HAP-1 (cell line): ENCODE data around the gene SNAI3.

Experiments used
- DNase-seq, 2 experiments: peaks; one replicate each; pipeline ENCODE4 v3.0.0-alpha.2; 2016 to 2020; ENCODE audit warnings: low spot score in 2 of 2
- H3K27me3 ChIP-seq: fragments of 250-450 bp; sonication (Bioruptor Pico); 2 replicates; pipeline ENCODE4 v1.5.1; 2020; ENCODE audit warnings: low read depth, mild to moderate bottlenecking, moderate library complexity
- H3K36me3 ChIP-seq: fragments of 250-450 bp; sonication (Bioruptor Pico); replicated peaks from 2 replicates; pipeline ENCODE4 v1.5.1; 2020; ENCODE audit warnings: mild to moderate bottlenecking
- H3K4me1 ChIP-seq: fragments of 250-450 bp; sonication (Bioruptor Pico); 2 replicates; pipeline ENCODE4 v1.5.1; 2020; ENCODE audit warnings: mild to moderate bottlenecking
- H3K4me3 ChIP-seq: fragments of 250-450 bp; sonication (Bioruptor Pico); 2 replicates; pipeline ENCODE4 v1.5.1; 2020; ENCODE audit warnings: mild to moderate bottlenecking, moderate library complexity
- H3K9me3 ChIP-seq: fragments of 250-450 bp; sonication (Bioruptor Pico); 2 replicates; pipeline ENCODE4 v1.5.1; 2020; ENCODE audit warnings: mild to moderate bottlenecking, moderate library complexity
- in situ Hi-C: fragments of 300-500 bp; cut with MboI; formaldehyde crosslinking; loops from 3 replicates; pipeline ENCODE4 v1.14.3; 2020; ENCODE audit warnings: low sequenced_read_pairs, inconsistent platforms, mixed read lengths

The SNAI3 gene

DNA sequence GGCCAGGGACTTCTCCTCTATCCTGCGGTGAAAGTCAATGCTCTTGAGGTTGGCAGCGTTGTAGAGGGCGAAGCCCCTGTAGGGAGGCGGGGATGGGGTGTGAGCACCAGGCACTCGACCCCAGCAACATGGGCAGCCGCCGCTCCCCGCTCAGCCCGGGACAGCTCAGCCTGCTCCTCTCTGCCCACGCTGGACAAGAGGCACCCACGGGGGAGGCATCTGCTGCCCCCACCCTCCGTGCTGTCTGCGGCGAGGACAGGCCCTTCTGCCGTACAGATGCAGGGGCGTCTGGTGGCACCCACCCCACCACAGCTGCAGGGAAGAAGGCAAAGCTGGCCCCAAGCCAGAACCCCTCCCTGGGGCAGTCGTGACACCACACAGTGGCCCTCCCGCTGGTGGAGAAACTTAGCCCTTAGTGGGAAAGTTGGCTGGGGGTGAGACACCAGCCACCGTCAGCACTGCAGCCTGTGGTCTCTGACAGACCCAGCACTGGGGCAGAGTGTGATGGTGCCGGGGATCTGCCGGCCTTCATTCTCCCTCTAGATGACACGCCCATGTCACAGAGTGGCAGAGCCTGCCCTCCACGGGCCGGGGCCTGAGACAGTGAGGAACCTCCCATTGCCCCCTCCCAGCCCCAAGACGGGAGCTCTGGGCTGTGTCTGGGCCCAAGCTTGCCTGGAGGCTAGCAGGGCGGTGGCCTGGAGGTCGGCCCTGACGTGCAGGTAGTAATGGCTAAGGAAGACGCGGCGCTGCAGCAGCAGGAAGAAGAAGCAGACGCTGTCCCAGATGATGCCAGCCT lies 39.5 kb upstream of the SNAI3 start:
- no peak for DNase-seq
- Histone ChIP-seq H3K9me3 (no peaks in the 10 kb centered on the region), H3K4me1 (no peaks in the 10 kb centered on the region), H3K4me3 (no peak overlapping the region), H3K27me3 (no peaks in the 10 kb centered on the region), H3K36me3 (peaks cover 69% of the 10 kb centered on the region)
- in situ Hi-C loops: no loop called here

DNA sequence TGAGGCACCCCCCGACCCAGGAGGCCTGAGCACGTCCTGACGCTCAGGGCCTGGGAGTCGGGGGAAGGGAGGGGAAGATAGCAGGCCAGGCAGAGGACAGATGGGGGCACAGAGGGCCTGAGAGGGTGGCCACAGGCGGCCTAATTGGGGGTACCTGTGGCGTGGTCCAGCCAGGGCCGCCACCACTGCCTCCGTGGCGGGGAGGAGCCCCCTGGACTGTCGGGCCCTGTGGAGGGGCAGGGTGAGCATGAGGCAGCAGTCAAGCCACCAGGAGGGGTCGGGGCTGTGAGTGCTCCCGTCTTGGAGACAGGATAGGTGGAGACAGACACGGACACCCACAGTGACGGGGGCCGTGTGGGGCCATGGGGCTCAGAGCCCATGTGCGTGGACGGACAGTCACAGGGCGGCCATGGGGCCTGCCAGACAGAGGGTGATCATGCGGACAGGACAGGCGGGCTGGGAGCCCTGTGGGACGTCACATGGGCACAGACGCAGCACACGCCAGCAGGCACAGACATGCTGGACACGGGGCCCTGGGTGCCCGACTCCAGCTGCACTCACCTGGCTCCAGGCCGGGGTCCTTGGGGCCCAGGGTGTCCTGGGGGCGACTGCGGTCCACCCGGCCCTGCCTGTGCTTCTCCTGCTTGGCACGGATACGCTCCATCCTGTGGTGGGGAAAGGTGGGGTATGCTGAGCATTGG lies 38.7 kb upstream of the SNAI3 start:
- in situ Hi-C loops: no loop called here
- DNase-seq: no peak
- H3K4me3 ChIP-seq: no peak overlapping the region
- H3K36me3 ChIP-seq: peaks cover 71% of the 10 kb centered on the region
- H3K9me3 ChIP-seq: no peaks in the 10 kb centered on the region
- H3K4me1 ChIP-seq: no peaks in the 10 kb centered on the region
- H3K27me3 ChIP-seq: no peaks in the 10 kb centered on the region

DNA sequence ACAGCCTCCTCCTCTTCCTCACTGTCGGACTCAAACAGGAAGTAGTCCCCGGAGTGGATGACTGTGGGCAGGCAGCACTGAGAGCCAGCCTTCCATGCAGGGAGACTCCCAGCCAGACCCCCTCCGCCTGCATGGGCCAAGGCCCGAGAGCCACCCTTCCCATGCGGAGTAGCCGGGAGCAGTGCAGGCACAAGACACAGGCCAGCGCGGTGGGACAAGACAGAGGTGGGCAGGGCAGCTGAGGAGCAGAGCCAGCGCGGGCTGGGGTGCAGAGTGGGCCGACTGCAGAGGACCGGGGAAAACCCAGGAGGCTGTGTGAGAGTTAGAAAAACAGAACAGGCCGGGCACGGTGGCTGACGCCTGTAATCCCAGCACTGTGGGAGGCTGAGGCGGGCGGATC lies 37.6 kb upstream of the SNAI3 start:
- Histone ChIP-seq H3K4me1 (no peaks in the 10 kb centered on the region), H3K27me3 (no peaks in the 10 kb centered on the region), H3K9me3 (no peaks in the 10 kb centered on the region), H3K4me3 (no peak overlapping the region), H3K36me3 (peaks cover 79% of the 10 kb centered on the region)
- in situ Hi-C loops: no loop called here
- DNase-seq: no peak

DNA sequence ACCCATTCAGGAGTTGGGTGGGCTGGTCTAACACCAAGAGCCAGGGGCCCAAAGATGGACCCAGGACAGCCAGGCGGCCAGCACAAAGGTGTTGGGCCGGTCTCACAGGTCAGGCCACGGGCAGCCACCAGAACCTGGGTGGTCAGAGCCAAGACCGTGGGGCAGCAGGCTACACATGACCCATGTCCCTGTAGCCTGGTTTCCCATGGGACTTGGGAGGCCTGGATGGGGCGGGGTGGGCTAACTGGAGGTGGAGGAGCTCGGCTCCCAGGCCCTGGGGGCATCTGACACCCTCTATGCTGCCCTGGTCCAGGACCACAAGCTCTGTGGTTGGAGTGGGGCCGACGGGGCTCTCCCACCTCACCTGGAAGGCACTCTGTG lies 37.2 kb upstream of the SNAI3 start:
- Histone ChIP-seq H3K36me3 (peaks cover 84% of the 10 kb centered on the region), H3K9me3 (no peaks in the 10 kb centered on the region), H3K4me1 (no peaks in the 10 kb centered on the region), H3K27me3 (no peaks in the 10 kb centered on the region), H3K4me3 (no peak overlapping the region)
- DNase-seq: no peak
- in situ Hi-C loops: no loop called here

DNA sequence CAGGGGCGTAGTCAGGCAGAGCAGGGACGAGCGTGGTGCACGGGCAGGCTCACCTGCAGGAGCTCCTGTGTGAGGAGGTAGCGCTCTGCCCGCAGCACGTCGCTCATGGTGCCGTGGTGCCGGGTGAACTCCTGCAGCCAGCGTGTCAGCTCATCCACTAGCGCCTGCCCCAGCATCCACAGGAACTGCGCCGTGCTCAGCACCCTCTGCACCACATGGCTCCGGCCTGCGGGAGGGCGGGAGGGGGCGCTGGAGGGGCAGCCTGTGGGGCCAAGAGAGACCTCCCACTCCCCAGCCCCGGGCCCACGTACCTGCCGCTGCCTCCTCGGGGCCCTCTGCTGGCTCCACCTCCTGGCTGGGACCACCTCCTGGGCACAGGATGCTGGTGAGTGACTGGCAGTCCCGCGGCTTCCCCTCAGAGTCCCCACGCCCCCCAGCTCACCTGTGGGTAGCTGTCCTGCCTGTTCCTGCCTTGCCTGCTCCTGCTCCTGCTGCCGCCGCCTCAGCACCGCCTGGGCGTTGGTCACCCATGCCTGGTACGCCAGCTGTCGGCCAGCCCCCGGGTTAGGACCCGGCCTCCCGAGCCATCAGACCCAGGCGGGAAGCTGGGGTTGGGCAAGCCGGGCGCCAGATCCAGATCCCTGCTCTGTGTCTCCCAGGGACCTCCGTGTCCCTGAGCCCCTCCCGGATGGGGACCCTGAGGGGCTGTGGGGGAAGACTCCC lies 36.6 kb upstream of the SNAI3 start:
- DNase-seq: no peak
- Histone ChIP-seq H3K27me3 (no peaks in the 10 kb centered on the region), H3K4me1 (no peaks in the 10 kb centered on the region), H3K9me3 (no peaks in the 10 kb centered on the region), H3K4me3 (no peak overlapping the region), H3K36me3 (peaks cover 89% of the 10 kb centered on the region)
- in situ Hi-C loops: no loop called here

DNA sequence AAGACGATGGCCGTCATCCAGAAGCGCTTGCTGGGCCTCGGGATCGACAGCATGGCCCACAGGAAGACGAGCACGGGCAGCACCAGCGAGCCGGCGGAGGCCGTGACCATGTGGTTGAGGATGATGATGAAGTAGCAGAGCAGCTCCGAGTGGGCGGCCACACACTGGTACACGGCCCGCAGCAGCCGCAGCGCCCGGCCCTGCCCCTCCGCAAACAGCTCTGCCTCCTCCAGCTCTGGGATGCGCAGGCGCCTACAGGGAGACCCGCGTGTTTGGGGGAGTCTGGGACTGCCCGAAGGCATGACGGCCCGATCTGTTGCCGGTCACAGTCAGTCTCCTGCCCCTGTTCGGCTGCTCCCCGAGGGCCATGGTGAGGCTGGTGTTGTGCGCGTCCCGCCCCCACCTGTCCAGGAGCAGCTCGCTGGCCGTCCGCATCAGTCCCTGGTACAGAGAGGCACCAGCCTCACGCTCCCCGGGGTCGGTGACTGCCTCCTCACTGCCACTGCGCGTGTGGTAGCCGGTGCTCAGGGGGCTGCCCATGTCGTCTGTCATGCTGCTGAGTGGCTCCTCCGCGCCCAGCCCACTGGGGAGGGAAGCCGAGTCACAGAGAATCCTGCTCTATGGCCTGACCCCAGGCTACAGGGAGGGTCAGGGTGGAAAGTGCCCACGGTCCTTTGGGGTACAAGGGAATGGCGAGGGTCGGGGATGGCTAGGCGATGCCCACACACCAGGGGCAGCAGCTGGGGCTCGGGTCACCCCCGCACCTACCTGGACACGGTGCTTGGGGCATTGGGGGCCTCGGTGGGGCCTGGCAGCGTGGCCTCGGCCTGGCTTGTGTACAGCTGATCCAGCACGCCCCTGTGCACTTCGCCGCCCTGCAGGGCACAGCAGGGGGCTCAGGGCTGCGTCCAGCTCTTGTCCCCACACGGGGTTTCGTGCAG lies 35.8 kb upstream of the SNAI3 start:
- H3K4me1 ChIP-seq: no peaks in the 10 kb centered on the region
- H3K4me3 ChIP-seq: no peak overlapping the region
- DNase-seq: no peak
- no peaks in the 10 kb centered on the region for H3K9me3 ChIP-seq
- in situ Hi-C loops: no loop called here
- H3K27me3 ChIP-seq: no peaks in the 10 kb centered on the region
- H3K36me3 ChIP-seq: peaks cover 90% of the 10 kb centered on the region

DNA sequence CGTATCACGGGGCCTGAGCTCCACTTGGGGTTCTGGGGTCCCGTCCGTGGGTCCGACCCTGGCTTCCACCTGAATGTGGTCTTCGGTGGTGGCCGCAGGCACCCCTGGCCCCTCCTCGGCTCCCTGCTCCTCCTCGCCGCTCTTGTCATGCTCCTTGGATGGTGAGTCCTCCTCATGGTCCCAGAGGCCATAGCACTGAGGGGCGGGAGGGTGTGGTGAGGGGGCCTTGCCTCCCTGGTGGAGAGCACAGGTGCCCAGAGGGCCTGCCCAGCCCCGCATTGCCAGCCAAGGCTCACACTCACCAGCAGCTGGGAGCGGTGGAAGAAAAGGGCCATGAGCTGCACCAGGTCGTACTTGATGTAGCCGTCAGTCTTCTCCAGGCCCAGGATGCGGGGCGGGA lies 34.9 kb upstream of the SNAI3 start:
- in situ Hi-C loops: no loop called here
- Histone ChIP-seq H3K36me3 (peaks cover 93% of the 10 kb centered on the region), H3K9me3 (no peaks in the 10 kb centered on the region), H3K4me1 (no peaks in the 10 kb centered on the region), H3K4me3 (no peak overlapping the region), H3K27me3 (no peaks in the 10 kb centered on the region)
- DNase-seq: no peak

DNA sequence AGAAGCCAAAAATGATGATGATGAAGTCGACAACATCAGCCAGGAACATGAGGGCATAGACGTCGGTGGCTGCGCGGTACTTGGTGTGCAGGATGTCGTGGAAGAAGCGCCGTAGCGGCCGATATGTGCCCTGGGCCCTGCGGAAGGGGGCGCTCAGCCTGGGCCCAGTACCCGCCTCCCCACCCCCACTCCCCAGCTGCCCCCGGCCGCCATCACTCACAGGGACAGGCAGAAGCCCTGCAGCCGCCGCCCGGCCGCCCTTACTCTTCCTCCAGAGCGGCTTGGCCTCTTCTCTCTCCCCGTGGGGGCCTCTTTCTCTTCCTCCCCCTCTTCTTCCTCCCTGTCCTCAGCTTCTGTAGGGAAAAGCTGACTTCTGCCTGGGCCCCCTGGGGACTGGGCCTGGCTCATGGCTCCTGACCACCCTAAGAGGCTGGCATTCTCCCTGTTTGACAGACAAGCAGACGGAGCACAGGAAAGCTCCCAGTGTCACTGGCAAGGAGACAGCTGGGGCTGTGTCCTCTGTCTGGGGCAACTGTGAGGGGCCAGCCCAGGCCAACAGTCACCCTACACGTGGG lies 34.2 kb upstream of the SNAI3 start:
- Histone ChIP-seq H3K36me3 (peaks cover 93% of the 10 kb centered on the region), H3K4me1 (no peaks in the 10 kb centered on the region), H3K9me3 (no peaks in the 10 kb centered on the region), H3K4me3 (no peak overlapping the region), H3K27me3 (no peaks in the 10 kb centered on the region)
- in situ Hi-C loops: no loop called here
- DNase-seq: no peak

DNA sequence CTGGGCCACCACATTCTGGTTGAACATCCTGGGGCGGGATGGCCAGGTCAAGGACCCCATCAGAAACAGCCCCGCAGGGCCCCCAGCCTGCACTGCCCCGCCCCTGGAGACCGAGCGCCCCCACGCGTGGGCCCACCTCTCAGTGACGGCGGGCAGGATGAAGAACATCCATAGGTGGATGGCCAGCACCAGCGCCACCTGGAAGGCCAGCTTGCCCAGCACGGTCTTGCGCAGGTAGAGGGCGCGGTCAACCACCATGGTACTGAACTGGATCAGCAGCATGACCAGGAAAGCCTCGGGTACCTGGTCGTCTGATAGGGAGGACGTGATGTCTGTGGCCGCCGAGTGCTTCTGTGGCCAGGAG lies 33.6 kb upstream of the SNAI3 start:
- H3K36me3 ChIP-seq: peaks cover 93% of the 10 kb centered on the region
- in situ Hi-C loops: no loop called here
- no peak overlapping the region for H3K4me3 ChIP-seq
- no peaks in the 10 kb centered on the region for H3K27me3 ChIP-seq
- DNase-seq: no peak
- H3K9me3 ChIP-seq: no peaks in the 10 kb centered on the region
- no peaks in the 10 kb centered on the region for H3K4me1 ChIP-seq

DNA sequence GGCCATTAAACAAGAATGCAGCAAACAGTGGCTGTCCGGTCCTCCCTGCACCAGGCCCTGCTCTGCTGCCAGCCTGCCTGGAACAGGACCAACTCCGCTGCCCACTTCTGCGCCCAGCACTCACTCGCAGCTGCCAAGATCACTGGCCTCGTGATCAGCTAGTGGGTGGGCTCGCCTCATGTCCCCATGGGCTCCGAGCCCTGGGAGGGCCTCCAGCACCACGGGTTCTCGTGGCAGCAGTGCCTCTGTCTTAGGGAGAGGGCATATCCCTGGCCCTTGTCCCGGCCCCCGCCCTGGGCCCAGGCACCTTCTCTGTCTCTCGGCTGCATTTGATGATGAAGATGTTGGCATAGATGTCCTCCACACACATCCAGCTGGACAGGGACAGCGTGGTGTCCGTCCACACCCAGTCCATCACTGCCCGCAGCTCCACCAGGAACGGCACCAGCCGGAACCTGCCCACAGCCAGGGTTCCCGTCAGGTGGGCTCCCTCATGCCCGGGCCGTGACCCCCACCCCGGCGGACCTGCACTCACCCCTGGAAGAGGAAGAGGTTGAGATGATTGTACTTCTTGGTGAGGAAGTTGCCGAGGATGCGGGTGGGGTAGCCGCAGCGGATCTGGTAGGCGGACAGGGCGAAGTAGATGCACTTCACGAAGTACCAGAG lies 33.1 kb upstream of the SNAI3 start:
- no peak for DNase-seq
- H3K4me3 ChIP-seq: no peak overlapping the region
- in situ Hi-C loops: no loop called here
- H3K27me3 ChIP-seq: no peaks in the 10 kb centered on the region
- no peaks in the 10 kb centered on the region for H3K4me1 ChIP-seq
- H3K9me3 ChIP-seq: no peaks in the 10 kb centered on the region
- H3K36me3 ChIP-seq: peaks cover 91% of the 10 kb centered on the region

DNA sequence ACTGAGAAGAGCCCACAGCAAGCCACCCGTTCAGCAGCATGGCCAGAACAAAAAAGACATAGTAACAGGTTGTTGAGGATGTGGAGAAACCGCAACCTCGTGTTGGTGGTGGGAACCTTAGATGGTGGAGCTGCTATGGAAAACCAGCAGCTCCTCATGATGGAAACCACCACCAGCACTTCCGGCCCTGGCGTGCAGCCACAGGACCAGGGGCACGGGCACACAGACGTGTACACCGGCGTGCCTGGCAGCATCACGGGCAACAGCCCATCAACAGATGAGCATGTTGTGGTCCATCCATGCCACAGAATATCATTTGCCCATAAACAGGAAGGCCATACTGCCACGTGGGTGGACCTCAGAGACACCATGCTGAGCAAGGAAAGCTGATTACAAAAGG lies 31.9 kb upstream of the SNAI3 start:
- in situ Hi-C loops: no loop called here
- DNase-seq: no peak
- H3K27me3 ChIP-seq: no peaks in the 10 kb centered on the region
- no peaks in the 10 kb centered on the region for H3K9me3 ChIP-seq
- no peak overlapping the region for H3K4me3 ChIP-seq
- no peaks in the 10 kb centered on the region for H3K4me1 ChIP-seq
- H3K36me3 ChIP-seq: peaks cover 91% of the 10 kb centered on the region

DNA sequence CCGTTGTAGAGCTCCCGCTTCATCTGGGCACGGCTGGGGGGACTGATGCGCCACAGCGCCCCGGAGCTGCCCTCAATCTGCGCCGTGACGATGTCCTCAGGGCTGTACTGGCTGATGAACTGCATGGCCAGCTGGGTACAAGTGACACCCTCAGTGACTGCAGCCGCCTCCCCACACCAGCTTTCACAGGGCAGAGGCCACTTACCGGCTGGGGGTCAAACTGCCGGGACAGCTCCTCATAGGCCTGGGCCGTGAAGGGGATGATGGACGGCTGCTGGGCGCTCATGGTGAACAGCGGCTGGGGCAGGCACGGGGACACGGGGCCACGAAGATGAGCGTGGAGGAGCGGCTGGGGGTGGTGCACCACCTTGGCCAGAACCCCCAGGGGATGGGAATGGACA lies 30.3 kb upstream of the SNAI3 start:
- H3K4me1 ChIP-seq: no peaks in the 10 kb centered on the region
- peaks cover 78% of the 10 kb centered on the region for H3K36me3 ChIP-seq

DNA sequence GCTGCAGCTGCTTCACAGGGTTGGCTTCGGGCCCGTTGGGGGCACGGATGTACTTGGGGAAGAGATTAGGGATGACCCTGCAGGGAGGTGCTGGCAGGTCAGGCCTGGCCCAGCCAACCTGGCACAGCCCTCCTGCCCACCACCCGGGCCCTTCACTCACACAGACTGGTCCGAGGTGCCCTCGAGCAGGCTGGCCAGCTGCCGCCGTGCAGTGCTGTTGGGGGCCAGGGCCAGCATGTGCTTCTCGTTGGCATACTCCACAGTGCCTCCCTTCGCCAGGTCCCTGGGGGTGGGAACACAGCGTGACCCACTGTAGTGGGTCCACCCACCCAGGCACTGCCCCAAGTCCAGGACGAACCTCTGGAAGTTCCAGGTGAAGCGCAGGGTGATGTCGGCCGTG lies 29.9 kb upstream of the SNAI3 start:
- DNase-seq: no peak
- no peaks in the 10 kb centered on the region for H3K4me1 ChIP-seq
- H3K36me3 ChIP-seq: peaks cover 74% of the 10 kb centered on the region
- no peak overlapping the region for H3K4me3 ChIP-seq
- no peaks in the 10 kb centered on the region for H3K27me3 ChIP-seq
- in situ Hi-C loops: no loop called here
- no peaks in the 10 kb centered on the region for H3K9me3 ChIP-seq

More for the DNA sequence above, 30.3 kb upstream of the SNAI3 start:
- in situ Hi-C loops: no loop called here
- H3K9me3 ChIP-seq: no peaks in the 10 kb centered on the region
- H3K27me3 ChIP-seq: no peaks in the 10 kb centered on the region
- no peak for DNase-seq
- H3K4me3 ChIP-seq: no peak overlapping the region
